Renal cortical epithelial cell (primary cell): ENCODE data around the gene HIGD1A. TPM values are rescaled to one million over a fixed set of nuclear protein-coding genes. Genes with fewer than 3 reads are reported as not detected.
A peak's percentile ranks its signal among the peaks of the same experiment; 100 is the strongest.

Experiments used
- DNase-seq: peaks from one replicate; pipeline ENCODE4 v3.0.0-alpha.2; 2011; ENCODE audit warnings: low read depth
- total RNA-seq: library from RNA; depleted of rRNA; stranded (reverse); fragments of >200 nt; gene quantifications from 2 replicates; pipeline ENCODE4 v1.2.3, GENCODE V29; 2014

The HIGD1A gene
- total RNA-seq, 1 donor from 2014 or later: 367 TPM

- no peak for DNase-seq
Measured at GRCh38 chr3:42799376-42799775, 4.9 kb downstream of the HIGD1A start.

DNA sequence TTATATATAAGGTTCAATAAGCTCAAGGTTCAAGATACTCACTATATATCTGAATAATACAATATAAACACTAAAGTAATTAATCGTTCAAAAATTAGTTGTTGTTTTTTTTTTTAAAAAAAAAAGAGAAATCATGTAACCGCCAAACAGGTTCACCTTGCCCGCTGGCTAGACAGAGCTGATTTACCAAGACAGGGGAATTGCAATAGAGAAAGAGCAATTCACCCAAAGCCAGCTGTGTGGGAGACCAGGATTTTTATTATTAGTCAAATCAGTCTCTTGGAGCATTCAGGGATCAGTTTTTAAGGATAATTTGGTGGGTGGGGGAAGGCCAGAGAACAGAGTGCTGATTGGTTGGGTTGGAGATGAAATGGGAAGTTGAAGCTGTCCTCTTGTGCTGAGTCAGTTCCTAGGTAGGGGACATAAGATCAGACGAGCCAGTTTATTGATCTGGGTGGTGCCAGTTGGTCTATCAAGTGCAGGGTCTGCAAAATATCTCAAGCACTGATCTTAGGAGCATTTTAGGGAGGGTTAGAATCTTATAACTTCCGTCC, 7.9 kb downstream of the HIGD1A start:
- no peak for DNase-seq

- DNase-seq: no peak
Measured at GRCh38 chr3:42795621-42796181, 8.6 kb downstream of the HIGD1A start.

GRCh38 chr3:42790714-42791229, 13.5 kb downstream of the HIGD1A start:
- DNase-seq: no peak

- DNase-seq: no peak
Measured at GRCh38 chr3:42786631-42787030, 17.7 kb downstream of the HIGD1A start.

- no peak for DNase-seq
Measured at GRCh38 chr3:42786212-42786611, 18.1 kb downstream of the HIGD1A start.

DNA sequence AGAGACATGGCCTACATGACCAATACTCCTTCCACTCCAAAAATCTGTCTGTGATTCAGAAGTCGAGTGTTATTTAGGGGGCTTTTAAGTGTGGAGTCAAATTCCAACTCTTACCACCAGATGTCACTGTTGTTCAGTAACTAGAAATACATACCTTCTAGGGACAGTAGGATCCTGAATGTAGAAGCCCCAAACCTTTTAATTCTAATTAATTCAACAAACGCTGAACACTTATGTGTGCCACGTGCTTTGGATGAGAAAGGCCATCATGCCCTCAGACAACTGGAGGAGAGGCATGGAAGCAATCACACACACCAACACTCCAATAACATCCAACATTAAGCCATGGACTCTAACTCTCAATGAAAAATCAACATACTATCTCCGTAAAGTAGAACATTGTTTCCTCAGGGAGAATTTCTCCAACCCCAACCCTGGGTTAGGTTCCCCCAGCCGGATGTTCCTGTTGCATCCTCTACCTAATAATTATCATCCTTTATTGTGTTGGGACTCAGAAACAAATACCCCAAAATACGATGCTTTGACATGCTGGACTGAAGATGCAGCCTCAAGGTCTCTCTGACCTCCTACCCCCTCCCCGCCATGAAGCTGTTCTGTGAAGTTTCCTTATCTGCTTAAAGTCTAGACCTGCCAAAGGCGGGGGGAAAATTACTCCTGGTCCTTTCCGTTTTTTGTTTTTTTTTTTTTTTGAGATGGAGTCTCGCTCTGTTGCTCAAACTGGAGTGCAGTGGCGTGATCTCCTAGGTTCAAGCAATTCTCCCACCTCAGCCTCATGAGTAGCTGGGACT, 23.2 kb downstream of the HIGD1A start:
- DNase-seq: peak; percentile 81

DNA sequence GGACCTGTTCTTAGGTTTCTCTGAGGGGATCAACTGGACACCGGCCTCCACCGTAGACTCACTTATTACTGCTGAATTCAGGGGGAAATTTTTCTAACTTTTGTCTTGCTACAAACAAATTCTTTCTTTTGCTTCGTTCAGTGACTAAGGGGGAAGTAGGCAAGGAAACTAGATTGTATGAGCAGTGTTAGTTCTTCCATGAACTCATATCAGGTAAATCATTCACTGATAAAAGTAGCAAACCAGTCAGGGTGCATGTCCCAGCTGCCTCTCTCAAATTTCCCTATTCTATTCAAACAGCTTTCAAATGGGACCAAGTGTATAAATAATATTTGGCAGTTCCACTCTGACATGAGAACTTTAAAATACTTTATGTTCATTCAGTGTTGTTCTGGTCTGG, 23.9 kb downstream of the HIGD1A start:
- DNase-seq: peak; percentile 84

DNA sequence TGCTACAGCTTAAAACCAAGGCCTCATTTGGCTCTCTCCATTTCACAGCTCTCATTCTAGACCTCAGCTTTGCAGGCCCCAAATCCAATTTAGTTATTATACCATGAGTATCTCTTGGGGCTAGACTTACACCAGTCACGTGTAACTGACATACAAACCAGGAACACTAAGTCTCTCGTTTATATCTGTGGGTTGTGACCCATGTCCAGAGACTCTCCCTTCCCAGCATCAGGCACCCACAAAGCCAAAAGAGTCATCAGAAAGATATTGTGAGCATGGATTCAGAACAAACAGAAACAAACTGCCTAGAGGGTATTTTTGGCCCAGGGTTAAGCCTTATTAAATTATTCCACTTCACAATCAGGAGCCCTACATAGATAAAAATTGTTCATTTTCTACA, 25.6 kb downstream of the HIGD1A start:
- DNase-seq: peak; percentile 76

GRCh38 chr3:42773409-42773751, 30.9 kb downstream of the HIGD1A start:
- no peak for DNase-seq

DNA sequence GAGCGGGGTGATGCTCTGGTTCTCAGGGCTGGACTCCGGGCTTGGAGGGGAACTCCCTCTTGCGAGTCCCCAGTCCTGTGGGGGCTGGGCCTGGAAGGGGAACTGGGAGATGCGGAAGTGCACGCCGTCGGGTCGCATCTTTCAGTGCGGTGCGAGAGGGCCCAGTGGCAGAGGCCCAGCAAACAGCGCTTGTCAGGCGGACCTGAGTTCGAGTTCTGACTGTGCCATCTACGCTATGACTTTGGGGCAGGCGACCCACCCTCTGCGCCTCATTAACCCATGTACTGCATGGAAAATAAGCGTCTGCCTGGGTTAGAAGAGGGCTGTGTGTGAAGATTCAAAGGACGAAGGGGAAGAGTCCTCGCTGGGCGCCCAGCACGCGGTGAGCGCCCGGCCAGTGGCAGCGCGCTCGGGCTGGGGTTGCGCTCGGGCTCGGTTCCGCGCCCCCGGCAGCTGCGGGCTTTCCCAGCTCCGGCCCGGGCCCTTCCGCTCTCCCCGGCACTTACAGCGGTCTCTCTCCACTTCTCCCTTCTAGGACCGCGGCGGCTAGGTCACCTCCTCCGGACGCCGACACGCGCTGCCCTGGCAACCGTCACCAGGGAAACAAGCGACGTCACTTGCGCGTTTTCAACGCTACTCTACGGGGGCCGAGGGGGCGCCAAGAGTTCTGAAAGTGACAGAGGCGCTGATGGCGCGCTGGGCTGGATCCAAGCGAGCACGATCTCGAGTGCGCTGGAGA, 31.5 kb downstream of the HIGD1A start, which contains the start of gene CCDC13:
CCDC13 (minus strand) TSS at position 584 of the 739 bp plus-strand sequence. CDS start 14,908 bp downstream, outside the sequence.
- DNase-seq: peak; percentile 77

DNA sequence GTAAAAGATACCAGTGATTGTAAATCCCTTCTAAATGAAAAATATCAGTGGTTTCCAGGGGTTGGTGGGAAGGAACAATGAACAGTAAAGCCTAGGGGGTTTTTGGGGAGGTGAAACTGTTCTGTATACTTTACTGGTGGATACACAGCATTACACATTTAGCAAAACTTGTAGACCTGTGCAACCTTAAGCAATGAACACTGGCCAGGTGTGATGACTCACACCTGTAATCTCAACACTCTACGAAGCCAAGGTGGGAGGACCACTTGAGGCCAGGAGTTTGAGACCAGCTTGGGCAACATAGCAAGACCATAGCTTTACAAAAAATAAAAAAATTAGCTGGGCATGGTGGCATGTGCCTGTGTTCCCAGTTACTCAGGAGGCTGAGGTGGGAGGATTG, 33.0 kb downstream of the HIGD1A start:
- DNase-seq: no peak

GRCh38 chr3:42769477-42770131, 34.7 kb downstream of the HIGD1A start:
- DNase-seq: no peak

- no peak for DNase-seq
Measured at GRCh38 chr3:42764561-42765295, 39.6 kb downstream of the HIGD1A start.

- DNase-seq: no peak
Measured at GRCh38 chr3:42764115-42764514, 40.2 kb downstream of the HIGD1A start.

DNA sequence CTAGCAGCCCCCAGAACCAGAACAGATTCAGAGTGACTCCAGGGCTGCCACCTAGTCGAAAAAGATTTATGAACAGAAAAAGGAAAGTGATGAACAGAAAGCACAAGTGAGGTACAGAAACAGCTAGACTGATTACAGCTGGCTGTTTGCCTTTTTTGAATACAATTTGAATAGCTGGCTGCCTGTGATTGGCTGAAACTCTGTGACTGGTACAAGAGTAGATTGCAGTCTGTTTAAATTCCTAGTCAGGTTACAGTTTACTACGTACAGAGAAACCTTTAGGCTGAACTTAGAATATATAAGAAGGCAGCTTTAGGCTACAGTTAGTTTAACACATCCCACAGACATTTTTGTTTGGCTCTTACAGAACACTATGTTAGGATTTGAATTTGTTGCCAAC, 41.3 kb downstream of the HIGD1A start:
- DNase-seq: no peak

DNA sequence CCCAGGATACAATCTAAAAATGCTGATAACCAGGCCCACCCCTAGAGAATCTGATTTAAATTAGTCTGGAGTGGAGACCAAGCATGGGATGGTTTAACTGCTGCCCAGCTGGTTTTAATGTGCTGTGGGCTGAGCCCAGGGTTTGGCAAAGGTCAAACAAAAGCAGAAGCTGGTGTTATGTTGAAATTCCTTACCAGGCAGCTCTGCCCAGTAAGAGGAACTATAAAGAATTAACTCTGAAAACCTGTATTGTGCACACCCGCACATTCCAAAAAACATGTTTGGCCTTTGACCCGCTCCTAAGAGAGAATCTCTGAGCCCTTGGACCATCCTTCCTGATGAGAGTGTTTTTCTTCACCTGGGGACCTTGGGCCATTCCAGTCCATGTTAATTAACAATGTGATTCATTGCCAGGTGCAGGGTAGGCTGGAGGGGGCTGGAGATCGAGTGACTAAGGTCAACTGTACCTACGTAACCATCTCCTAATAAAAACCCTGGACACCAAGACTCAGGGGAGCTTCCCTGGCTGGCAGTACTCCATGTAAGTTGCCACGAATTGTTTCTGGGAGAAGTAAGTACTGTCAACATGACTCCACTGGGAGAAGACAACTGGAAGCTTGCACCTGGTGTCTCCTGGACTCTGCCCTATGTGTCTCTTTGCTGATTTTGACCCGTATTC, 42.1 kb downstream of the HIGD1A start:
- no peak for DNase-seq

- DNase-seq: no peak
Measured at GRCh38 chr3:42758126-42758525, 46.2 kb downstream of the HIGD1A start.

DNA sequence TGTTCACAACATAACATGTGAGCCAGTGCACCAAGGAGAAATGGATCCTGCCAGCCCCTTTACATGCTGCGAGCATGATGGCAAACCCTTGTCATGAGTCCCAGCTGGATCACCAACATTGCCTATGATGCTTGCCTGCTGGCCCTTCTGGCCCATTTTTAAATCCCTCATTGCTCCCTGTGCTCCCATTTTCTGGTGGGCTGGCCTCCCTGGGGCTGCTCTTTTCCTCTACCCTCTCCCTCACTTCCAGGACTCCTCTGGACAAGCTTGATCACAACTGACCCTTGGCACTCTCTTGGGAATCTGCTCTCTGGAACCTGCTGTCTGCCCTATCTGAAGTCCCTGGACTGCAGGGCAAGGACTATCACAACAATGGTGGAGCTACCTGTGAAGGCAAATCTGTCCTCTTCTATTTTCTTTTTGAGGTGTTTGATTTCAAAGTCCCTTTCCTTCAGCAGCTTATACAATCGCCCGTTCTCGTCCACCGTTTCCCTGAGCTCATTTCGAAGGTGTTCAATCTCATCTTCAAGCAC, 47.5 kb downstream of the HIGD1A start:
- DNase-seq: no peak
